GM18870 (cell line): ENCODE measurements around the gene COQ8A.
"Not testable (repeated sequence)": the region's sequence is repeated elsewhere in the genome, so short reads cannot be mapped to it uniquely, and the experiment has no call there.

Experiments used
- ATAC-seq: cut with Tn5 transposase; IDR thresholded peaks from one replicate; pipeline ENCODE4 v1.9.1; 2021; ENCODE audit warnings: moderate library complexity; ENCODE audit not compliant: unreplicated experiment

COQ8A gene

GRCh38 chr1:226951286-226952117, 11.4 kb downstream of the COQ8A start:
- no peak for ATAC-seq

GRCh38 chr1:226952118-226952441, 12.0 kb downstream of the COQ8A start:
- ATAC-seq, result no peak

GRCh38 chr1:226953175-226953800, 13.2 kb downstream of the COQ8A start:
- ATAC-seq, result no peak

- ATAC-seq, result no peak
These were observed 14.2 kb downstream of the COQ8A start for GRCh38 chr1:226954337-226954736.

- ATAC-seq, result no peak
These were observed 14.7 kb downstream of the COQ8A start for GRCh38 chr1:226954777-226955176.

- ATAC-seq, result not testable (repeated sequence)
These were observed 15.8 kb downstream of the COQ8A start for GRCh38 chr1:226955857-226956256.

- ATAC-seq, result no peak
These were observed 17.0 kb downstream of the COQ8A start for GRCh38 chr1:226956942-226957713.

- no peak for ATAC-seq
These were observed 17.6 kb downstream of the COQ8A start for GRCh38 chr1:226957714-226958113.

- no peak for ATAC-seq
These were observed 18.2 kb downstream of the COQ8A start for GRCh38 chr1:226958300-226958699.

GRCh38 chr1:226960256-226960655, 20.2 kb downstream of the COQ8A start:
- ATAC-seq, result no peak

- no peak for ATAC-seq
These were observed 21.1 kb downstream of the COQ8A start for GRCh38 chr1:226960944-226961765.

GRCh38 chr1:226962421-226963391, 22.6 kb downstream of the COQ8A start:
- ATAC-seq, result no peak

- no peak for ATAC-seq
These were observed 24.0 kb downstream of the COQ8A start for GRCh38 chr1:226964068-226964425.

GRCh38 chr1:226964611-226965486, 24.8 kb downstream of the COQ8A start:
- no peak for ATAC-seq

GRCh38 chr1:226965581-226966440, 25.7 kb downstream of the COQ8A start:
- no peak for ATAC-seq

GRCh38 chr1:226966683-226967082, 26.6 kb downstream of the COQ8A start:
- no peak for ATAC-seq

- ATAC-seq, result no peak
These were observed 27.6 kb downstream of the COQ8A start for GRCh38 chr1:226967665-226968064.

- no peak for ATAC-seq
These were observed 31.7 kb downstream of the COQ8A start for GRCh38 chr1:226971765-226972164.
